ENCODE measurements around the gene DNM1.

The DNM1 gene

DNA sequence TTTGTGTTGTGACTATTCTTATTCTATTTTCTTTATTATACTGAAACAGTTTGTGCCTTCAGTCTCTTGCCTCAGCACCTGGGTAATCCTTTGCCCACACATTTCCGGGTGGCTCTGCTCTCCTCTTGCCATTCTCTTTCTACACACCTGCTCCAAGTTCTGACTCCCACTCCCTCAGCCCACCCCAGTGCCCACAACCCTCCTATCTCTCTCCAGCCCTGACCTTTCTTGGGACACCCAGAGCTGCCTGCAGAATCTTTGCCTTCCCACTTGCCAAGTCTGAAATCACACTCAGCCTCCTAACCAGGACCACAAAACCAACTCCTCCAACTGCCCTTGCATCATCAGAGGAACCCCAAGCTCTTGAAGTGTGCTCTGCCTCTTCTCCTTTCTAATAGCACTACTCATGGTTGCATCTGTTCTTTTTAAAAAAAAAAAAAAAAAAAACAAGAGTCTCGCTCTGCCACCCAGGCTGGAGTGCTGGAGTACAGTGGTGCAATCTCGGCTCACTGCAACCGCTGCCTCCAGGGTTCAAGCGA lies 77.0 kb downstream of the DNM1 start:
- peak; percentile 59 to 72 for DNase-seq

DNA sequence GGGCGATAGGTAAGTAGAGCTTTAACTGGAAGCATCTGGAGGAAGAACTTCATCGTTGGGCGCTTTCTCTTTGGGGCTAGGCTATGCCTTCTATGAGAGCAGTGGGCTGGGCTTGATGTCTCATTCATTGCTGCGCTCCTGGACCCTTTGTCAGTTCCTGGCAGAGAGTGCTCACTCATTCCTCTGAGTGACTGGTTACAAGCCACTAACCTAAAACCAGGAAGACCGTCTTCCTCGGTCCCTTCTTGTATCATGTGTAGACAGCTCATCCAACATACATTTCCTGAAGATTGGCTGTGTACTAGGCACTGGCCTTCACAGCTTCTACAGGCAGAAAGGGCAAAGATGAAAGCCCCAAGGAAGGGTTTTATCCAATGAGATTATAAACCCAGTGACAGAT lies 79.3 kb downstream of the DNM1 start:
- DNase-seq, result no peak

- no peak for DNase-seq
Measured at GRCh38 chr9:128285033-128285784, 82.0 kb downstream of the DNM1 start.

GRCh38 chr9:128286440-128286839 lies 83.3 kb downstream of the DNM1 start:
- no peak for DNase-seq

DNA sequence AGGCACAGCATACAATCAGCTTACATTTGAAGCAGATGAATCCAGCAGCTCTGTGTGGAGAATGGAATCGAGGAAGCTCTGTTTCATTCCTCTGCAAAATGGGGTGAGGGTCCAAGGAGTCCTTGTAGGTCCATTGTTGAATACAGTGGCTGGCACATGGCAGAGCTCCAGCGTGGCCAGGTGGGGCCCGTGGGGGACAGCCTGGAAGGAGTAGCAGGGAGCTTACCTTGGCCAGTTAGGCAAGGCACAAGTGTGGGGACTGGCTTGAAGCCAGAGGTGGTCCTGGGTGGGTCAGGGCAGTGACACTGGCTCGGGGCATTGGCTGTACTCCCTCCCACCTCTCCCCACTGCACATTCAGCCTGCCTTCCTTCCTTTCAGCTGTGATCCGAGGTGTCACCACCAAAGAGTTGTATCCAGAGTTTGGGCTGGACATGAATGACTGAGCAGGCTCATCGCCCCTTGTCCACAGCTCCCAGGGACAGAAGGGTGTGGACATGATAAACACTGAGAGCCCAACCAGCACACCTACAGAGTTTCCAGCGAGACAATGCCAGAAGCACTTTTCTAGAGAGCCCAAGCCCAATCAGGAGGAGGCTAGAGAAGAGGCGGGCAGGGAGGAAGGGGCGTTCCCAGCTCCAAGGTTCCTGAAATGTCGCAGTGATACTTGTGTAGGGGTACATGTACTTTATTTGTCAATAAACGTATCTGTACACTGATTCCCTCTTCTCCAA lies 85.3 kb downstream of the DNM1 start:
- no peak for DNase-seq

DNA sequence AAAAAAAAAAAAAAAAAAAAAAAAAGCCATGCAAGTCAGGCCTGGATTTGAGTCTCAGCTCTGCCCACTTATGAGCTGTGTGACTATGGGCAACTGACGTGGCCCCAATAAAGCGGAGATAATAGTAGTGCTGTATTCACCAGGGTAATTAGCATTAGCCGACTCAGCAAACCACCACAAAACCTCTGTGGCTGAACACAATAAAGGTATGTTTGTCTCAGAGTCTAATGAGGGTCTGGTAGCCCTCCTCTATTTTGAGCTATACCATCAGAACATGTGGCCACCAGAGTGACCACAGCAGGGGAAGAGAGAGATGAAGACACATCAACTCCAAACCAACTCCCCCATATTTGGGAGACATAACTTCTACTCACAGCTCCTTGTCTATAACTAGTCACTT lies 88.8 kb downstream of the DNM1 start:
- no peak for DNase-seq

DNA sequence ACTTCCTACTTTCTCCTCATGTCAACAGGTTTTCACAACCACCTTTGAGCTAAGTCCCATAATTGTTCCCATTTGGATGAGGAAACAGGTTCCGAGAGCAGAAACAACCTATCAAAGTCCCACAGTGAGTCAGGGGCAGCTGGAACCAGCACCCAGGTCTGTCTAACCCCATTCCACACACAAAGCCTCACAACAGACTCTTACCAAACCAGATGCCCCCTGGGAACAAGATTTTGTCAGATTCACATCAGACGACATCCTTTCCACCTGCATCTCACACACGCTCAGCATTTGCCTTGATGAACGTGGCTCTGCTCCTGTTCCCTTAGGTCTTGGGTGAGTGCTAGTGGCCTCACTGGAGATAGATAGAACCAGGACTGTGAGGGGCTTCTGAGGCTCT lies 89.9 kb downstream of the DNM1 start:
- no peak for DNase-seq

GRCh38 chr9:128294142-128294541 lies 91.0 kb downstream of the DNM1 start:
- DNase-seq, result no peak

DNA sequence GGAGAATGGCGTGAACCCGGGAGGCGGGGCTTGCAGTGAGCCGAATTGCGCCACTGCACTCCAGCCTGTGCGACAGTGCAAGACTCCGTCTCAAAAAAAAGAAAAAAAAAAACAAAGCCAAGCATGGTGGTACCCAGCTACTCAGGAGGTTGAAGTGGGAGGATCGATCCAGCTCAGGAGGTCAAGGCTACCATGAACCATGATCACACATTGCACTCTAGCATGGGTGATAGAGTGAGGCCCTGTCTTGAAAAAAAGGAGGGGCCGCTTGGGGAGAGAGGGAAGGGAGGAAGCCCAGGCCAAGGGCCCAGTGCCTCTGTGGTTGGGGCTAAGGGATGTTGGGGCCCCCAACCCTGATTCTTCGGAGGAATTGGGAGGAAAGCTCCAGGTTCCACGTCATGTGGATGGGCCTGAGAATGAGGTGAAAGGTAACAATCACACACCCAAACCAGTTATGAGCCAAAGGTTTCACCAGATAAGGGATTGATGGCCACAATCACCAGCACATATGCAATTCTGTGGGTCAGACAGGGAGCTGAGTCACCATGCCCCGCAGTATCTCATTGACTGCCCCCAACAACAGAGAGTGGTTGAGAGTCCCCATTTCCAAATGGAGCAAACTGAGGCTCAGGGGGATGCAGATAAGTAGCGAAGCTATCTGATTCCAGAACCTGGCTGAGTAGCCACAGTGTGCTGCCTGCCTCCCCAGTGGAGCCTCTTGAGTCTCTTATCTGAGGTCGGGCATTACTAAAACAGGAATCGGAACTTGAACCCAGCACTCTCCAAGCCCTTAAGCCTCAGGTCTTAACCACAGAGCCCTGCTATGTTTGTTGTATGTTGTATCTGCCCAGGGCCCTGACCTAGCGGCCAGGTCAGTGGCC lies 93.4 kb downstream of the DNM1 start:
- no peak for DNase-seq

- DNase-seq, result no peak
Measured at GRCh38 chr9:128297221-128297773, 94.1 kb downstream of the DNM1 start.

DNA sequence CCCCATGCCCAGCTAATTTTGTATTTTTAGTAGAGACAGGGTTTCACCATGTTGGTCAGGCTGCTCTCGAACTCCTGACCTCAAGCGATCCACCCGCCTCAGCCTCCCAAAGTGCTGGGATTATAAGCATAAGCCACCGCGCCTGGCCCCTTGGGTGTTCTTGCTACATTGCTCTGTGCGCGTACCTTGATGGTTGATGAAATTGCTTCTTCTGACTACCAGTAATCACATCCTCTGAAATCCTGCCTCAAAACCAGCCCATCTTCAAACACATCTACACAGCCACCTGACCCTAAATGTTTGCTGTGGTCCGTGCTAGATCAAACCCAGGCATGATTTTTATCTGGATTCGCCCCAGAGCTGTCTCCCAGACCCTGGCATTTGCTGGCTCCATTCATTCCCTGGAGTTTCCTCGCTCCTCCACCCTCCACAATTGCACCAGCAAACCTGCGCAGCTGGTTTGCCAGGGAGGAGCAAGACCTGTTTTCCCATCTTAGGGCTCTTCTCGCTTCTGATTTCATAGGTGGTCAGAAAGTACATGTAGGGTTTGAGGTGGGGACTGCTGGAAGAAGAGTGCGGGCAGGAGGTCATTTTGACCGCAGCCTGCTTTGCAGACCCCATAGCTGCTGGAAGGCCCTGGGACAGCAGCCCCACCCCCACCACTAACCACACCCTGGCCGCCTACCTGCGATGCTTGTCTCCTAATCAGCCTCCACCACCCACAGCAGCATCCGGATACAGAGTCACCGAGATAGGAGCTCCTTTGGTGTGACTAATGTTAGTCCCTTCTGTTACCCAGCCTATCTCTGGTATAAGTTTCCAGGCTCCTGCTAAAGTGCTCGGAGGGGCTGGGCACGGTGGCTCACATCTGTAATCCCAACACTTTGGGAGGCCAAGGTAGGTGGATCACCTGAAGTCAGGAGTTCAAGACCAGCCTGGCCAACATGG lies 95.6 kb downstream of the DNM1 start:
- no peak for DNase-seq

DNA sequence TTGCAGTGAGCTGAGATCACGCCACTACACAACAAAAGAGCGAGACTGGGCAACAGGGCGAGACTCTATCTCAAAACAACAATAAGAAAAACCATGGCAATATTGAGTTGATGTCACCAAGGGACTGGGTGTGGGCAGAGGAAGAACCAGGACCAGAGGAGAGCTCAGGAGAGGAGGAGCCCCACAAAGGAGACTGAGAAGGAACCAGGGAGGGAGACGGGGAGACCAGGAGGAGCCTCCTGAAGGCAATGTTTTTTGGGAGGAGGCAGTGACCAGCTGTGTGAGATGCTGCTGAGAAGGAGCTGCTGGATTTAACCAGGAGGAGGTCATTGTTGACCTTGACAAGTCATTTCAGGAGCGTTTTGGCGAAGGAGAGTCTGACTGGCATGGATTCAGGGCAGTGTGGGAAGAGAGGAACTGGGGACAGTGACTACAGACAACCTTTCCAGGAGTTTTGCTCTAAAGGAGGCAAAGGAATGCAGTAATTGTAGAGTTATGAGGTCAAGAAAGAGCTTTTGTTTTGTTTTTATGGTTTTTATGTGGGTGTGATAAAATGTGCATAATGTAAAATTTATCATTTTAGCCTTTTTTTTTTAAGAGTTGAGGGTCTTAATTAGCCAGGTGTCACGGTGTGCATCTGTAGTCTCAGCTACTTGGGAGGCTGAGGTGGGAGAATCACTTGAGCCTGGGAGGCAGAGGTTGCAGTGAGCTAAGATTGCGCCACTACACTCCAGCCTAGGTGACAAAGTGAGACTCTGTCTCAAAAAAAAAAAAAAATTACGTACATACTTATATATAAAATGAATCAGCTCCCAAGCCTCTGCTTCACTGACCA lies 101.2 kb downstream of the DNM1 start:
- DNase-seq, result no peak

Data from AML-193 (cell line).